GM12801 (cell line): ENCODE results near the gene OTULIN.

Source experiments
- CTCF ChIP-seq: IDR thresholded peaks from one replicate; pipeline ENCODE4 v1.5.1; 2011; ENCODE audit warnings: control low read depth; ENCODE audit not compliant: insufficient read length; ENCODE audit errors: extremely low read depth

Gene OTULIN

GRCh38 chr5:14713476-14714390 lies 49.2 kb downstream of the OTULIN start:
- no peak for TF ChIP-seq CTCF

- TF ChIP-seq CTCF, result no peak
Observed at GRCh38 chr5:14714706-14715105, 50.2 kb downstream of the OTULIN start.

- TF ChIP-seq CTCF, result no peak
Observed at GRCh38 chr5:14715481-14715880, 51.0 kb downstream of the OTULIN start.

GRCh38 chr5:14716755-14717752 lies 52.5 kb downstream of the OTULIN start:
- TF ChIP-seq CTCF, result no peak

- no peak for TF ChIP-seq CTCF
Observed at GRCh38 chr5:14718778-14719177, 54.3 kb downstream of the OTULIN start.

GRCh38 chr5:14720236-14720923 lies 55.9 kb downstream of the OTULIN start:
- TF ChIP-seq CTCF, result no peak
